Measurements from ENCODE around the gene ELP2. TPM values are rescaled to one million over a fixed set of nuclear protein-coding genes. Genes with fewer than 3 reads are reported as not detected.

ELP2 gene
- total RNA-seq, 1 donor from 2014 or later, result 111 TPM

DNA sequence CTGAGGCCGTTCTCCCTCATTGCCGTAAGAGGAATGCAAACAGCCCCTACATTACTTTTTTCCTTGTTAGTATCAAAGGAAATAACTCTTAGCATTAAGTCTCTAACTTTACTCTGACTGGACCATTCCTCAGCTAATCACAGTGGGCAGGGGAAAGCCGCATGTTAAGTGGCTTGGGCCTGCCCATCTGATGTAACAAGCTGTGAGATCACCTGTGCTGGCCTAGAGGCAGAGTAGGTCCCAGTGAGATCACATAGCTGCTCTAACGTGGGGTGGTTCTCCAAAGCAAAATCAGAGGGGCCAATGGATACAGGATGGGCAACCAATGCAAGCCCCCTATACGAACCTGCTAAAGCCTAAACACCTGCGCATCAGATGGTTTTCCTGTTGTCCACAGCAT, 51.7 kb downstream of the ELP2 start:
- Mint-ChIP-seq H3K27me3 (peaks cover 3% of the 10 kb centered on the region), H3K27ac (no peak overlapping the region), H3K4me3 (no peak overlapping the region), H3K4me1 (peaks cover 8% of the 10 kb centered on the region), H3K36me3 (ENCODE audit: low read depth) (peaks cover 16% of the 10 kb centered on the region), H3K9me3 (no peaks in the 10 kb centered on the region)
- intact Hi-C loops (cut with micrococcal nuclease), result no loop called here
- no peak for DNase-seq

DNA sequence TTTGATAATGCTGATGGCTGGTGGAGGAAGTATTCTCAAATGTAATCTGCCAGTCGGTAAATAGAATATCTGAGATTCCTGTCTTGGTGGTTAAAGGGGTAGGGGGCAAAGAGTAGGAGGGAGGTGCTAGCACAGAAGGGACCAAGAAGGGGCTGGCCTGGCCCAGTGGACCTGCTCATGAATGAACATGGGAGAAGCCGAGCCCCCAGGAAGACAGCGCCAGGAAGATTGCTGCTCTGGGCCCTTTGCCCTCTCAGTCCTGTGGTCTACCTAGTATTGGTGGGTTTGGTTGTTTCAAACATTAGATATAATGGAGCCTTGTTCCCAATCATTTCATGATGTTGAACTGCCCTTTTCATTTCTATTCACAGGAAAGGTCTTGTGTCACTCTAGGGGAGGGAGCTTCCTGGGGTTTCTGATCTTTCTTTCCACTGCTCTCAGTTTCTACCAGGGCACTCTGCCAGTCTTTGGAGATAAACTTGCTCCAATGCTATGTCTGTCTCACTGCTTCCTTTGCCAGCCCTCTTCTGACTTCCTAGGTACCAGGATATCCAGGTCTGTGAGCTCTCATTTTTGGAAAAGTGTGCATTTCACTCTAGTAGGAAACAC, 52.3 kb downstream of the ELP2 start:
- H3K4me1 Mint-ChIP-seq, result peaks cover 10% of the 10 kb centered on the region
- no peaks in the 10 kb centered on the region for H3K9me3 Mint-ChIP-seq
- H3K4me3 Mint-ChIP-seq, result no peak overlapping the region
- H3K27me3 Mint-ChIP-seq, result peaks cover 3% of the 10 kb centered on the region
- H3K36me3 Mint-ChIP-seq (ENCODE audit: low read depth), result peaks cover 14% of the 10 kb centered on the region
- DNase-seq, result no peak
- no peak overlapping the region for H3K27ac Mint-ChIP-seq
- intact Hi-C loops (cut with micrococcal nuclease), result no loop called here

DNA sequence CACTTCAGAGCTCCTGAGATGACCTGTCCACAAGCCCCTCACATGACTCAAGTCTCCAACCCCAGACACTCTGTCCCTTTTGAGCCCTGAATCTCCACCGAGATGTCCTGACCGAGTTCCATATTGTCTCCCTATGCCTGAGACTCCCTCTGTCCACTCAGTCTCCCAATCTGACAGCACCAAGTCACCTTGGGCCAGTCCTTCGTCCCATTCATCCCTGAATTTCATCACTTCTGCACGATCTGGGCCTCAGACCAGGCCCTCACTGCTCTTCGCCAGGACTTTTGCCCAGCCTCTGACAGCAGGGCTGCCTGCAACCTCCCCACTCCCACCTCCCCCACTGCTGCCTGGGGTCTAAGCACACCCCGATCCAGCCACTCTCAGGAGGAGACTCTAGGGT, 53.3 kb downstream of the ELP2 start:
- peaks cover 7% of the 10 kb centered on the region for H3K27me3 Mint-ChIP-seq
- H3K4me1 Mint-ChIP-seq, result peaks cover 12% of the 10 kb centered on the region
- no peaks in the 10 kb centered on the region for H3K9me3 Mint-ChIP-seq
- no peak overlapping the region for H3K27ac Mint-ChIP-seq
- no peak for DNase-seq
- intact Hi-C loops (cut with micrococcal nuclease), result no loop called here
- H3K36me3 Mint-ChIP-seq (ENCODE audit: low read depth), result peaks cover 8% of the 10 kb centered on the region
- no peak overlapping the region for H3K4me3 Mint-ChIP-seq

DNA sequence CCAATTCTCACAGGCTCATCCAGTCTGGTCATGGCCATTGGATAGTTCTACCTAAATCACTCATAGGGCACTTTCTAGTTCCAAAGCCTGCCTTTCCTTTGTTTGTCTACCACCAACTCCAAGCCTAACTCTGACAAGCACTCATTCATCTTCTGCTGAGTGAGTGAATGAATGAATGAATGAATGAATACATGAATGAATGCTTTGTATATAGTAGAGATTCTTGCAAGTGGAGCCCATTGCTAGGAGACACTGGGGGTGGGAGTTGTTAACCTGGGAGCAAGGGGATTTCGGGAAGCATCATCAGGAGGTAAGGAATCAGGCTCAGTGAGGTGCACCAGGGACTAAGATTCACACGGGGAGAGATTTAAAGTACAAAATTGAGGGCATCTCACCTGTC, 54.3 kb downstream of the ELP2 start:
- Mint-ChIP-seq H3K9me3 (no peaks in the 10 kb centered on the region), H3K36me3 (ENCODE audit: low read depth) (no peaks in the 10 kb centered on the region), H3K27me3 (peaks cover 16% of the 10 kb centered on the region), H3K4me3 (no peak overlapping the region), H3K4me1 (peaks cover 12% of the 10 kb centered on the region), H3K27ac (no peak overlapping the region)
- DNase-seq, result no peak
- intact Hi-C loops (cut with micrococcal nuclease), result no loop called here

DNA sequence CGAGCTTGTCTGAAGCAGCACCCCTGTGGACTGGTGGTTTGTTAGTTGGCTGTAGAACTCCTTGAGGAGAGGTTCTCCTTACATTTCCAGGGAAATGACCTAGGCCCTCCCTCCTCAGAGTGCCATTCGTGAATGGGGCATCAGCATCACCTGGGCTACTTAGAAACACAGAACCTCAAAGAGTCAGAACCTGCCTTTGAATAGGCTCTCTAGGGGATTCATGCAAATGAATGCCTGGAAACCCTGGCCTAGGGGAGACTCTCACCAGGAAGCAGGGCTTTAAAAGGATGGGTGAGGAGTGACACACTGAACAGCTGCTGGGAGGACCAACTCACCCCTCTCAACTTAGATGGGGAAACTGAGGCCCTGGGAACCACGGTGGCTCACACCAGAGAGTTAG, 55.5 kb downstream of the ELP2 start:
- intact Hi-C loops (cut with micrococcal nuclease), result no loop called here
- H3K4me3 Mint-ChIP-seq, result no peak overlapping the region

DNA sequence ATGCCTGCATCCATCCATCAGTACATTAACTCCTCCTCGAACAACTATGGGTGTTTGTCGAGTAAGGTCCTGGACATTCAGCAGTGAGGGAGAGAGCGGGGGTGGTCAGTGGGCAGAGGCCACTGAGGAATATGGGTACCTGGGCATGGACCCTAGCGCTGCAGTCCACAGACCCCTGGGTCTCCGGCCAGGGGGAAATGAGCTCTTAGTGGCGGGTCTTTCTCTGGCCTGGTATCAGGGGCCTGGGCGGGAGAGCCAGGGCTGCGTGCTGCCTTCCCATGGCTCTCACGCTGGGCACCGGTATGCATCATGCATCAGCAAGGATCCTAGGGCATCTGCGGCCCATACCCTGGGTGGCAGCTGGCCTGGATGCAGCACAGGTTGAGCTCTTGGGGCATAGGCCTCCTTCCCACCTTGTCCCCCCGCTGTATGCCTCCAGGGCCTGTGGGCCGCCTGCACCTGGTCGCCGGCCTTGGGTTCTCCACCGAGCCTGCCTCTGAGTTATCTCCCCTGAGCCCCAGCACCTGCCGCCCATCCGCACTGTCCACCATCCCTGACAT, 56.3 kb downstream of the ELP2 start:
- H3K4me3 Mint-ChIP-seq, result peak overlapping the region; percentile 82
- intact Hi-C loops (cut with micrococcal nuclease), result loop anchor here (2.0 kb wide), 1 partner anchor 57 kb away; the partner anchor contains the start of genes ELP2 and SLC39A6
- no peaks in the 10 kb centered on the region for H3K9me3 Mint-ChIP-seq
- no peaks in the 10 kb centered on the region for H3K36me3 Mint-ChIP-seq (ENCODE audit: low read depth)
- H3K27me3 Mint-ChIP-seq, result peaks cover 26% of the 10 kb centered on the region
- no peak overlapping the region for H3K27ac Mint-ChIP-seq
- no peak for DNase-seq
- peaks cover 5% of the 10 kb centered on the region for H3K4me1 Mint-ChIP-seq

More for the DNA sequence above, 55.5 kb downstream of the ELP2 start:
- Mint-ChIP-seq H3K4me1 (peaks cover 6% of the 10 kb centered on the region), H3K27ac (no peak overlapping the region), H3K36me3 (ENCODE audit: low read depth) (no peaks in the 10 kb centered on the region), H3K27me3 (peaks cover 24% of the 10 kb centered on the region), H3K9me3 (no peaks in the 10 kb centered on the region)
- no peak for DNase-seq

DNA sequence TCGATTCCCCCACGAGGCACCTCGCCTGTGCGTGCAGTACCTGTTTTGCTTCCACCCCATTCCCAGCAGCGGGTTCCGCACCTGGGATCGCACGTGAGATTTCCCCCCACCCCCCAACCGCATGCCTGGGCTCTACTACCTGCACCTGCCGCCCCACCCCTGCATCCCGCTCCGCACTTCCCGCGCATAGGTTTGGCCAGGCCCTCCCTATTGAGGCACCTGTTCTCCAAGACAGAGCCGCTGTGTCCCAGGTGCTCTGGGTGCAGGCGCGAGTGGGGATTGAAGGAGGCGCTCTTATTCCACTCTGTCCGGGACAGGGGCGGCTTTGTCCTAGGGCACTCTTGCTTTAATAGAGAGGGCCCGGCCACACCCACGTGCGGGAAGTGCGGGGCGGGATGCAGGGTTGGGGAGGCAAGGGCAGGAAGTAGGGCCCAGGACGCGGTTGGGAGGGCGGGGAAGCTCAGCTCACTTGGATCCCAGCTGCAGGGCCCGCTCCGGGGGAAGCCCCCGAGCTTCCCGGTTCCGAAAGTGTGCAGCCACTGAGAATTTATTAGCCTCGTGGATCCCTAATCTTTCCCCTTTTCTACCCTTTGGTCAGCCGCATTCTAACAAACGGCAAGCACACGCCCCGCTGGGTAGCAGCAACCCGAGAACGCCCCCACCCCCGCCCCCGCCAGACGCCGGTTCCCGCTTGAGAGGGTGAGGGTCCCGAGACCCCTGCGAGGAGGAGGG, 56.9 kb downstream of the ELP2 start:
- intact Hi-C loops (cut with micrococcal nuclease), result loop anchor here (2.0 kb wide), 1 partner anchor 58 kb away; the partner anchor contains the start of genes ELP2 and SLC39A6
- Mint-ChIP-seq H3K27me3 (peaks cover 28% of the 10 kb centered on the region), H3K4me3 (peak overlapping the region; percentile 82), H3K9me3 (no peaks in the 10 kb centered on the region), H3K4me1 (peaks cover 5% of the 10 kb centered on the region), H3K36me3 (ENCODE audit: low read depth) (no peaks in the 10 kb centered on the region), H3K27ac (no peak overlapping the region)
- DNase-seq, result peak; percentile 74

DNA sequence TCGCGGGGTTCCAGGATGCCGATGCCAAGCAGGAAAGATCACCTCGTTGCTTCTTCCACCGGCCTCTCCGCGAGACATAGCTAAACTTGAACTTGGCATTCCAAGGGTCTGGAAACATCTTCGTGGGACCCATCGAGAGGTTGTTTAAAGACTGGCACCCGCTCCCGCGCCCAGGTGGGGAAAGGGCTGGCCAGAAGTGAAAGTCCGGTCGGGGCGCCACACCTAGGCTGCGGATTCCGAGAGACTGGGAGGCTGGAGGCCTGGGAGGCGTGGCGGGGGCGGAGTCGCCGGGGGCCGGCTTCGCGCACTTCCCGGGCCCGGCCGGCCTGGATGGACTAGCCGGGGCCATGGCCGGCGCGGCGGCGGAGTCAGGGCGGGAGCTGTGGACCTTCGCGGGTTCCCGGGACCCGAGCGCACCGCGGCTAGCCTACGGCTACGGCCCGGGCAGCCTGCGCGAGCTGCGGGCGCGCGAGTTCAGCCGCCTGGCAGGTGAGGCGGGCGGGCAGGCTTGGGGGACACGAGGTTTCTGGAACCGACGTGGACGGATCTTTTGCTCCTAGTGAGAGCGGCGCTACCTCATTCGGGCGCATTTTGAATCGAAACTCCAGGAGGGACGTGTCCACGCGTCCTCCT, 57.6 kb downstream of the ELP2 start, which contains the start of gene MOCOS:
Gene MOCOS (plus strand): TSS at position 305 of the 633 bp plus-strand sequence. CDS start 43 bp downstream, at position 348.
- Mint-ChIP-seq H3K9me3 (no peaks in the 10 kb centered on the region), H3K4me3 (peak within 1 kb of the TSS; percentile 82), H3K27ac (no peak within 1 kb of the TSS), H3K4me1 (peaks cover 5% of the 10 kb centered on the region), H3K36me3 (ENCODE audit: low read depth) (no peaks in the 10 kb centered on the region), H3K27me3 (peaks cover 31% of the 10 kb centered on the region)
- intact Hi-C loops (cut with micrococcal nuclease), result loop anchor here (2.0 kb wide), 1 partner anchor 59 kb away; the partner anchor contains the start of genes ELP2 and SLC39A6
- peak; percentile 89 for DNase-seq

DNA sequence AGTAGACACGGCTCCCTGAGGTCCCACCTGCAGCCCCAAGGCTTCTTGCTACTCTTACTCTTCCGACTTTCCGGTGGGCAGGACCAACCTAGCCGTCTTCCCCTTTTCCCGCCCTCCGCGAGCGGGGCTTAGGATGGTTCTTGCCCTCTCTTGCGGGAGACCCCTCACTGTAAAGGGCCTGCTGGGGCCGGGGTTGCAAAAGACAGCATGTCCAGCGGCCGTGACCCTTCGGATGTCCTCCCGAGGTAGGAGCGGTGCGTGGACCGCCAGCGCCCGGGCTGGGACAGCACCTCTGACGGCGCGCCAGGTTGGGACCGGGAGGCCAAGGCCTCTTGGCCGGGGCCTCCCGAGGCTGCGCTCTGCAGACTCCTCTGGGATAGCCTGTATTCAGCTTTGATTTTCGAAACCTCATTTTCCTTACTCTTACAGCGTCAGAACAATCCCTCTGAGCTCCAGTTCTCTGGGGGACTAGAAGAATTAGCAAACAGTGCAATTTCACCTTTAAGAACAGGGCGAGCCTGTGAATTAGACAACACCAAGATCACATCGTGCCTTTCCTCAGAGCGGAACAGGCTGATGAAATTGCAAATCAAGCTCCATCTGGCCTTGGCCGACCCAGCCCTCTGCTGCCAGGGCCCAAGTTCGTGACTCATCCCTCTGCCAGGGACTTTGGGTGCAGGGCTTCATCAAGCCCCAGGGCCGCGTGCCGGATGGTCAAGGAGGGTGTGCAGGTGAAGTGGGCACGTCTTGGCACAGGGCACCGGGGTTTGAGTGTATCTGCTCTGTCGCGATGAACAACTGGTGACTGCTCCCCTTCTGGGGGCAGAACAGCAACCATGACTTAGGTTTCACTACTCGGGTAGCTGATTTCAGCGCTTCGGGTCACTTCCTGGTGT, 58.4 kb downstream of the ELP2 start:
- H3K36me3 Mint-ChIP-seq (ENCODE audit: low read depth), result no peaks in the 10 kb centered on the region
- no peak overlapping the region for H3K27ac Mint-ChIP-seq
- H3K4me1 Mint-ChIP-seq, result peaks cover 5% of the 10 kb centered on the region
- no peak for DNase-seq
- H3K4me3 Mint-ChIP-seq, result peak overlapping the region; percentile 82
- H3K27me3 Mint-ChIP-seq, result peaks cover 31% of the 10 kb centered on the region
- H3K9me3 Mint-ChIP-seq, result no peaks in the 10 kb centered on the region
- intact Hi-C loops (cut with micrococcal nuclease), result loop anchor here (2.0 kb wide), 1 partner anchor 59 kb away; the partner anchor contains the start of genes ELP2 and SLC39A6

DNA sequence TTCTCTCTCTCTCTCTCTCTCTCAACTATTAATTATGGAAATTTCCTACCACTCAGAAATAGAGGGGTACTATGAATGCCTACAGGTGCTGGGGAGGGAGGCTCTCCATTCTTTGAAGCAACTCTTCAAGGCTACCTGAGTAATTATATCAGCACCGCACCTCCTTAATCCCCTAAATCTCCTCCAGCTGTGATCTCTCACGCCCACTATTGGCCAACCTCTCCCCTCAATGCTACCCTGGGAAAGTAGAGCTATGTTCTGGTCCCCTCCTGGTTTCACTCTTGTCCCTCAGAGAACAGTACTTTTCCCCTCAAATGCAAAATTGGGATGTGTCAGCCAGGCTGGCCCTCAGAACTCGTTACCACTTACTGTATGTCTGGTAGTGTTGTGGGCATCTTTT, 59.2 kb downstream of the ELP2 start:
- Mint-ChIP-seq H3K27me3 (peaks cover 31% of the 10 kb centered on the region), H3K4me3 (peak overlapping the region; percentile 82), H3K4me1 (peaks cover 5% of the 10 kb centered on the region), H3K9me3 (no peaks in the 10 kb centered on the region), H3K36me3 (ENCODE audit: low read depth) (no peaks in the 10 kb centered on the region), H3K27ac (no peak overlapping the region)
- no peak for DNase-seq
- intact Hi-C loops (cut with micrococcal nuclease), result no loop called here

DNA sequence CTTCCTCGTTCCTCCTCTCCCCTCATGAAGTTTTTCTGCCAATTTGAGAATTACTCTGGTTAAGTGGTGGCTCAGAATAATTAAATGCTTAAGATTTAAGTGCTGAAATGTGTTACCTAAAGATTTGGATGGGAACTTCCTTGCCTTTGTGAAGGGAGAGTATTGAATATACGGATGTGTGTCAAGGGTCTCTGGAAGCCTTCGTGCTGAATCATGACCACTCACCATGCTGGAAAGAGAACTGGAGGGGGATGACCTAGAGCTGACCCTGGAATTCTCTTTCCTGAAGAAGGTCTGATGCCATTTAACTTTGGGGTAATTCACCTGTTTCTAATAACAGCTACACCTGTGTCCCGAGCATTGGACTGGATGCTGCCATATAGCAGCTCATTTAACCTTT, 59.8 kb downstream of the ELP2 start:
- Mint-ChIP-seq H3K27ac (no peak overlapping the region), H3K27me3 (peaks cover 33% of the 10 kb centered on the region), H3K36me3 (ENCODE audit: low read depth) (no peaks in the 10 kb centered on the region), H3K9me3 (no peaks in the 10 kb centered on the region), H3K4me1 (peaks cover 5% of the 10 kb centered on the region), H3K4me3 (no peak overlapping the region)
- no peak for DNase-seq
- intact Hi-C loops (cut with micrococcal nuclease), result no loop called here

DNA sequence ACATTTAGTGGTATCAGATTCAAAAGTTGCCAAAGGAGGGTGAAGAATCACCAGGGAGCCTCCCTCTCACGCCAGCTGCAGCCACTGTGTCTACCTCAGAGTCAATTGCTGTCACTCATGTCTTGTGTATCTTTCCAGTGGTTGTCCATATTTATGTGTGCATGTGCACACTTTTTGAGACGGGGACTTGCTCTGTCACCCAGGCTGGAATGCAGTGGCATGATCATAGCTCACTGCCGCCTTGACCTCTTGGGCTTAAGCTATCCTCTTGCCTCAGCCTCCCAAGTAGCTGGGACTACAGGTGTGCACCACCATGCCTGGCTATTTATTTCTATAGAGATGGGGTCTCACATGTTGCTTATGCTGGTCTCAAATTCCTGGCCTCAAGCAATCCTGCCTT, 61.6 kb downstream of the ELP2 start:
- peaks cover 5% of the 10 kb centered on the region for H3K4me1 Mint-ChIP-seq
- H3K9me3 Mint-ChIP-seq, result no peaks in the 10 kb centered on the region
- intact Hi-C loops (cut with micrococcal nuclease), result no loop called here
- peaks cover 38% of the 10 kb centered on the region for H3K27me3 Mint-ChIP-seq
- H3K36me3 Mint-ChIP-seq (ENCODE audit: low read depth), result no peaks in the 10 kb centered on the region
- no peak overlapping the region for H3K27ac Mint-ChIP-seq
- no peak for DNase-seq
- H3K4me3 Mint-ChIP-seq, result no peak overlapping the region

DNA sequence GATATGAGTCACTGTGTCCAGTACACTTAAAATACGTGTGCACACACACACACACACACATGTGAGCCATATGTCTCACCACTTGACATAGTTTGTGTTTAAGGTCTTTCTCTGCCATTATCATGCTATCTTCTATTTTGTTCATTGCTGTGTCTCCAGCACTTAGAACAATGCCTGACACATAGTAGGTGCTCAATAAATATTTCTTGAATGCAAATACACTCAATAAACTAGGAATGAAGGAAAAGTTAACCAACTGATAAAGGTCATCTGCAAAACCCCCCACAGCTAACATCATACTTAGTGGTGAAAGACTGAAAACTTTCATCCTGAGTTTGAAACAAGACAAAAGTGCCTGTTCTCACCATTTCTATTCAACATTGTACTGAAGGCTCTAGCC, 62.0 kb downstream of the ELP2 start:
- no peak for DNase-seq
- no peaks in the 10 kb centered on the region for H3K36me3 Mint-ChIP-seq (ENCODE audit: low read depth)
- no peak overlapping the region for H3K27ac Mint-ChIP-seq
- peaks cover 2% of the 10 kb centered on the region for H3K4me1 Mint-ChIP-seq
- intact Hi-C loops (cut with micrococcal nuclease), result no loop called here
- peaks cover 38% of the 10 kb centered on the region for H3K27me3 Mint-ChIP-seq
- no peaks in the 10 kb centered on the region for H3K9me3 Mint-ChIP-seq
- H3K4me3 Mint-ChIP-seq, result no peak overlapping the region
